Measurements from ENCODE around the gene MKNK2. TPM values are rescaled to one million over a fixed set of nuclear protein-coding genes. Genes with fewer than 3 reads are reported as not detected.

Gene MKNK2
- total and polyA plus RNA-seq, 2 donors (not counting 3 experiments of a cell fraction or from before 2014, with no cell fraction given), result 65.1 to 86.1 TPM

- POLR2A ChIA-PET, result no interaction called here
- intact Hi-C loops (cut with micrococcal nuclease), result no loop called here
- H3K36me3 ChIP-seq (ENCODE audit: control insufficient read depth in 2 of 2, extremely low read depth in 1 of 2, insufficient read depth in 2 of 2, low read length in 2 of 2), result peaks cover 4 to 26% of the 10 kb centered on the region in 2 experiments
- peaks cover 2% of the 10 kb centered on the region for H3K4me1 ChIP-seq (ENCODE audit: control insufficient read depth, extremely low read depth, insufficient read depth, low read length)
- H4K20me1 ChIP-seq (replicated peaks; ENCODE audit: control insufficient read depth, extremely low read depth, insufficient read depth, low read length), result no peaks in the 10 kb centered on the region
- peaks cover 9% of the 10 kb centered on the region for H3K79me2 ChIP-seq (ENCODE audit: control insufficient read depth, insufficient read depth, low read length)
- dilution Hi-C loops (cut with MboI; ENCODE audit: extremely low pct_ligation_motif_present, low sequenced_read_pairs), result no loop called here
- no peak overlapping the region for H3K4me3 ChIP-seq (replicated peaks in 1 of 3; ENCODE audit: insufficient read depth in 1 of 3, low read depth in 1 of 3, low read length in 3 of 3)
- FAIRE-seq, result no peak
- CTCF ChIA-PET, result no interaction called here
- no peaks in the 10 kb centered on the region for H3K9me3 ChIP-seq (replicated peaks; ENCODE audit: control insufficient read depth, insufficient read depth, low read length)
- H3K27me3 ChIP-seq (ENCODE audit: control insufficient read depth in 2 of 2, insufficient read depth in 2 of 2, low read length in 2 of 2), result no peaks in the 10 kb centered on the region
- H3K9ac ChIP-seq (replicated peaks; ENCODE audit: extremely low read depth, insufficient read depth, low read length), result no peak overlapping the region
- no peak overlapping the region for H3K27ac ChIP-seq (ENCODE audit: insufficient read depth, low read depth, low read length)
- H2AFZ ChIP-seq (ENCODE audit: low read depth, low read length), result no peak overlapping the region
- no peaks in the 10 kb centered on the region for H3K9me1 ChIP-seq (replicated peaks; ENCODE audit: control insufficient read depth, extremely low read depth, insufficient read depth, low read length)
- TF ChIP-seq POLR2AphosphoS5 (IDR thresholded peaks at IDR 0.05; ENCODE audit: insufficient read depth, low read depth, low read length), result no peak
- TF ChIP-seq MYC (IDR thresholded peaks at IDR 0.05; ENCODE audit: low read depth, low read length), result no peak
- no peak for TF ChIP-seq GATA2 (IDR thresholded peaks at IDR 0.05; ENCODE audit: insufficient read depth, insufficient read length, low read depth, low read length)
- no peak for TF ChIP-seq MAX (IDR thresholded peaks at IDR 0.05; ENCODE audit: insufficient read depth, insufficient read length)
- H3K4me2 ChIP-seq (ENCODE audit: insufficient read depth, low read length), result no peak overlapping the region
- DNase-seq (ENCODE audit: low read depth, low spot score), result no peak
- BruUV-seq (replicated peaks), result no TSS peak
Observed at GRCh38 chr19:2079865-2080301, 28.8 kb upstream of the MKNK2 start.

- H3K27me3 ChIP-seq (ENCODE audit: control insufficient read depth in 2 of 2, insufficient read depth in 2 of 2, low read length in 2 of 2), result no peaks in the 10 kb centered on the region
- no peak for FAIRE-seq
- no peaks in the 10 kb centered on the region for H3K9me3 ChIP-seq (replicated peaks; ENCODE audit: control insufficient read depth, insufficient read depth, low read length)
- DNase-seq (ENCODE audit: low read depth, low spot score), result no peak
- H3K36me3 ChIP-seq (ENCODE audit: control insufficient read depth in 2 of 2, extremely low read depth in 1 of 2, insufficient read depth in 2 of 2, low read length in 2 of 2), result peaks cover 4 to 26% of the 10 kb centered on the region in 2 experiments
- no peaks in the 10 kb centered on the region for H3K4me1 ChIP-seq (ENCODE audit: control insufficient read depth, extremely low read depth, insufficient read depth, low read length)
- H3K27ac ChIP-seq (ENCODE audit: insufficient read depth, low read depth, low read length), result no peak overlapping the region
- BruUV-seq (replicated peaks), result no TSS peak
- no peak overlapping the region for H2AFZ ChIP-seq (ENCODE audit: low read depth, low read length)
- H3K4me2 ChIP-seq (ENCODE audit: insufficient read depth, low read length), result no peak overlapping the region
- intact Hi-C loops (cut with micrococcal nuclease), result no loop called here
- CTCF ChIA-PET, result no interaction called here
- H3K9ac ChIP-seq (replicated peaks; ENCODE audit: extremely low read depth, insufficient read depth, low read length), result no peak overlapping the region
- dilution Hi-C loops (cut with MboI; ENCODE audit: extremely low pct_ligation_motif_present, low sequenced_read_pairs), result no loop called here
- no peaks in the 10 kb centered on the region for H3K9me1 ChIP-seq (replicated peaks; ENCODE audit: control insufficient read depth, extremely low read depth, insufficient read depth, low read length)
- POLR2A ChIA-PET, result no interaction called here
- H3K79me2 ChIP-seq (ENCODE audit: control insufficient read depth, insufficient read depth, low read length), result peaks cover 9% of the 10 kb centered on the region
- H4K20me1 ChIP-seq (replicated peaks; ENCODE audit: control insufficient read depth, extremely low read depth, insufficient read depth, low read length), result no peaks in the 10 kb centered on the region
- TF ChIP-seq FOS (IDR thresholded peaks at IDR 0.05; ENCODE audit: borderline replicate concordance, insufficient read depth, low read length) (no peak), EZH2 (IDR thresholded peaks at IDR 0.05; ENCODE audit: borderline replicate concordance, low read depth, low read length, severe bottlenecking) (no peak), MAX (IDR thresholded peaks at IDR 0.05; ENCODE audit: insufficient read depth, insufficient read length) (no peak), JUN (IDR thresholded peaks at IDR 0.05; ENCODE audit: borderline replicate concordance, insufficient read depth, insufficient read length, low read depth) (no peak), MYC (IDR thresholded peaks at IDR 0.05; ENCODE audit: low read depth, low read length) (no peak), GATA2 (IDR thresholded peaks at IDR 0.05; ENCODE audit: insufficient read depth, insufficient read length, low read depth, low read length) (no peak), POLR2A (IDR thresholded peaks at IDR 0.05; ENCODE audit: low read depth, low read length) (no peak), POLR2AphosphoS5 (IDR thresholded peaks at IDR 0.05; ENCODE audit: insufficient read depth, low read depth, low read length) (no peak), CTCF (IDR thresholded peaks at IDR 0.05; ENCODE audit: extremely low read depth in 1 of 2, insufficient read depth in 1 of 2, low read depth in 1 of 2, low read length in 2 of 2) (no peak)
- H3K4me3 ChIP-seq (replicated peaks in 1 of 3; ENCODE audit: insufficient read depth in 1 of 3, low read depth in 1 of 3, low read length in 3 of 3), result no peak overlapping the region
Observed at GRCh38 chr19:2079076-2079864, 28.2 kb upstream of the MKNK2 start.

Measured in endothelial cell of umbilical vein (primary cell).